Urinary bladder (tissue), 4 donors: ENCODE measurements around the gene AFF3. TPM values are rescaled to one million over a fixed set of nuclear protein-coding genes. Genes with fewer than 3 reads are reported as not detected.
"Not testable (repeated sequence)": the region's sequence is repeated elsewhere in the genome, so short reads cannot be mapped to it uniquely, and the experiment has no call there.

Source experiments
- DNase-seq: peaks from one replicate; pipeline ENCODE4 v3.0.0-alpha.2; 2015; ENCODE audit errors: extremely low spot score
- H3K27ac ChIP-seq: one replicate; pipeline ENCODE4 v1.5.1; 2013; ENCODE audit warnings: low read depth, mild to moderate bottlenecking, moderate library complexity
- H3K36me3 ChIP-seq: one replicate; pipeline ENCODE4 v1.6.1; 2013; ENCODE audit warnings: mild to moderate bottlenecking, moderate library complexity; ENCODE audit not compliant: insufficient read depth
- H3K4me1 ChIP-seq: one replicate; pipeline ENCODE4 v1.6.1; 2013; ENCODE audit warnings: mild to moderate bottlenecking, moderate library complexity; ENCODE audit not compliant: insufficient read depth
- H3K4me3 ChIP-seq: one replicate; pipeline ENCODE4 v1.5.1; 2013; ENCODE audit warnings: low read depth, low read length
- WGBS: extraction: QIAGEN DNeasy Blood & Tissue Kit; methylation state at CpG from one replicate; pipeline ENCODE4 v1.1.7; 2013; 5-methylcytosine and 5-hydroxymethylcytosine counted together
- polyA plus RNA-seq: library from polyadenylated mRNA; stranded (reverse); fragments of 200-250 nt; gene quantifications from one replicate; pipeline ENCODE4 v1.2.3, GENCODE V29; 2013
- total RNA-seq: library from RNA; depleted of rRNA; stranded (reverse); fragments of >200 nt; gene quantifications from one replicate; pipeline ENCODE4 v1.2.3, GENCODE V29; 2014
- donor health status: healthy with polysubstance abuse.
- donor health status: healthy.

Gene AFF3
- total and polyA plus RNA-seq, 2 donors: 15.1 to 43.5 TPM

GRCh38 chr2:99949963-99950362, 192.4 kb downstream of the AFF3 start:
- no peak for DNase-seq
- Histone ChIP-seq H3K36me3 (no peaks in the 10 kb centered on the region), H3K4me3 (no peak overlapping the region), H3K4me1 (no peaks in the 10 kb centered on the region), H3K27ac (no peak overlapping the region)
- WGBS: 91% methylated on average over 1 of the region's 1 CpG

- H3K36me3 ChIP-seq: no peaks in the 10 kb centered on the region
- H3K27ac ChIP-seq: no peak overlapping the region
- H3K4me3 ChIP-seq: no peak overlapping the region
- no peaks in the 10 kb centered on the region for H3K4me1 ChIP-seq
- 98% methylated on average over 4 of the region's 4 CpGs for WGBS
- DNase-seq: no peak
These were observed 192.9 kb downstream of the AFF3 start for GRCh38 chr2:99949530-99949929.

- DNase-seq: no peak
- WGBS: 95% methylated on average over 5 of the region's 5 CpGs
- no peak overlapping the region for H3K4me3 ChIP-seq
- no peaks in the 10 kb centered on the region for H3K4me1 ChIP-seq
- H3K36me3 ChIP-seq: no peaks in the 10 kb centered on the region
- H3K27ac ChIP-seq: no peak overlapping the region
These were observed 194.4 kb downstream of the AFF3 start for GRCh38 chr2:99948010-99948409.

- not testable (repeated sequence) for H3K27ac ChIP-seq, H3K4me1 ChIP-seq, H3K36me3 ChIP-seq, DNase-seq, H3K4me3 ChIP-seq
- 94% methylated on average over 4 of the region's 4 CpGs for WGBS
These were observed 195.0 kb downstream of the AFF3 start for GRCh38 chr2:99947366-99947765.

- H3K4me3 ChIP-seq: no peak overlapping the region
- 90% methylated on average over 4 of the region's 4 CpGs for WGBS
- no peak for DNase-seq
These were observed 198.4 kb downstream of the AFF3 start for GRCh38 chr2:99944019-99944418.

GRCh38 chr2:99942561-99943347, 199.6 kb downstream of the AFF3 start:
- 95% methylated on average over 6 of the region's 6 CpGs for WGBS
- H3K4me3 ChIP-seq: no peak overlapping the region
- DNase-seq: no peak
- H3K27ac ChIP-seq: no peak overlapping the region
- H3K36me3 ChIP-seq: no peaks in the 10 kb centered on the region
- H3K4me1 ChIP-seq: no peaks in the 10 kb centered on the region

More at GRCh38 chr2:99944019-99944418, 198.4 kb downstream of the AFF3 start:
- Histone ChIP-seq H3K4me1 (no peaks in the 10 kb centered on the region), H3K36me3 (no peaks in the 10 kb centered on the region), H3K27ac (no peak overlapping the region)

- WGBS: 61% methylated on average over 7 of the region's 7 CpGs
- H3K4me3 ChIP-seq: no peak overlapping the region
- H3K4me1 ChIP-seq: no peaks in the 10 kb centered on the region
- no peaks in the 10 kb centered on the region for H3K36me3 ChIP-seq
- DNase-seq: no peak
- H3K27ac ChIP-seq: no peak overlapping the region
These were observed 201.4 kb downstream of the AFF3 start for GRCh38 chr2:99940963-99941362.

GRCh38 chr2:99939135-99939534, 203.3 kb downstream of the AFF3 start:
- DNase-seq: no peak
- Histone ChIP-seq H3K4me1 (no peaks in the 10 kb centered on the region), H3K36me3 (no peaks in the 10 kb centered on the region), H3K27ac (no peak overlapping the region), H3K4me3 (no peak overlapping the region)
- 68% methylated on average over 1 of the region's 1 CpG for WGBS

- WGBS: 94% methylated on average over 3 of the region's 3 CpGs
- no peak for DNase-seq
- H3K4me3 ChIP-seq: no peak overlapping the region
- no peaks in the 10 kb centered on the region for H3K4me1 ChIP-seq
- no peaks in the 10 kb centered on the region for H3K36me3 ChIP-seq
- H3K27ac ChIP-seq: no peak overlapping the region
These were observed 204.1 kb downstream of the AFF3 start for GRCh38 chr2:99938250-99938649.

- no peak for DNase-seq
- Histone ChIP-seq H3K27ac (no peak overlapping the region), H3K4me3 (no peak overlapping the region), H3K36me3 (no peaks in the 10 kb centered on the region), H3K4me1 (no peaks in the 10 kb centered on the region)
- 59% methylated on average over 3 of the region's 3 CpGs for WGBS
These were observed 206.3 kb downstream of the AFF3 start for GRCh38 chr2:99936065-99936464.

GRCh38 chr2:99935662-99936061, 206.7 kb downstream of the AFF3 start:
- no peak overlapping the region for H3K4me3 ChIP-seq
- no peaks in the 10 kb centered on the region for H3K36me3 ChIP-seq
- WGBS: 69% methylated on average over 5 of the region's 5 CpGs
- no peak for DNase-seq
- H3K27ac ChIP-seq: no peak overlapping the region
- H3K4me1 ChIP-seq: no peaks in the 10 kb centered on the region

GRCh38 chr2:99933894-99934650, 208.3 kb downstream of the AFF3 start:
- H3K4me3 ChIP-seq: no peak overlapping the region
- H3K36me3 ChIP-seq: no peaks in the 10 kb centered on the region
- DNase-seq: no peak
- WGBS: 94% methylated on average over 6 of the region's 6 CpGs
- H3K4me1 ChIP-seq: no peaks in the 10 kb centered on the region
- H3K27ac ChIP-seq: no peak overlapping the region

GRCh38 chr2:99933491-99933890, 208.9 kb downstream of the AFF3 start:
- H3K4me3 ChIP-seq, DNase-seq, H3K27ac ChIP-seq, H3K4me1 ChIP-seq, H3K36me3 ChIP-seq: not testable (repeated sequence)
- WGBS: 98% methylated on average over 3 of the region's 3 CpGs

GRCh38 chr2:99928470-99929053, 213.8 kb downstream of the AFF3 start:
- Histone ChIP-seq H3K27ac (no peak overlapping the region), H3K36me3 (no peaks in the 10 kb centered on the region), H3K4me3 (no peak overlapping the region), H3K4me1 (no peaks in the 10 kb centered on the region)
- no peak for DNase-seq
- 90% methylated on average over 6 of the region's 6 CpGs for WGBS
